ENCODE measurements around the gene LIMA1.
"Not testable (repeated sequence)": the region's sequence is repeated elsewhere in the genome, so short reads cannot be mapped to it uniquely, and the experiment has no call there.

The LIMA1 gene

DNA sequence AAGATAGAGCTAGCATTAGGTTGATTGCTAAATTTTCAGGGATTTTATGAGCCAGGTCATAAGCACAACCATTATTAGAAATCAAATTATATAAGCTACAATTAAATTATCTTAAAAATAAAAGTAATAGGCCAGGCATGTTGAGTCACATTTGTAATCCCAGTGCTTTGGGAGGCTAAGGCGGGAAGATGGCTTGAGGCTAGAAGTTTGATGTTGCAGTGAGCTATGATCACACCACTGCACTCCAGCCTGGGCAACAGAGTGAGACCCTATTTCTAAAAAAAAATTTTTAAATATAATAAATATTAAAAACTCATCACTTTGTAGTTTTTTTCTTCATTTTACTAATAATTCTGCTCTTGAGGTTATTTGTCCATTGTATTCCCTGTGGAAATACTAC lies 1.9 kb upstream of the LIMA1 start:
- DNase-seq (ENCODE audit: low read depth in 3 of 3): no peak

DNA sequence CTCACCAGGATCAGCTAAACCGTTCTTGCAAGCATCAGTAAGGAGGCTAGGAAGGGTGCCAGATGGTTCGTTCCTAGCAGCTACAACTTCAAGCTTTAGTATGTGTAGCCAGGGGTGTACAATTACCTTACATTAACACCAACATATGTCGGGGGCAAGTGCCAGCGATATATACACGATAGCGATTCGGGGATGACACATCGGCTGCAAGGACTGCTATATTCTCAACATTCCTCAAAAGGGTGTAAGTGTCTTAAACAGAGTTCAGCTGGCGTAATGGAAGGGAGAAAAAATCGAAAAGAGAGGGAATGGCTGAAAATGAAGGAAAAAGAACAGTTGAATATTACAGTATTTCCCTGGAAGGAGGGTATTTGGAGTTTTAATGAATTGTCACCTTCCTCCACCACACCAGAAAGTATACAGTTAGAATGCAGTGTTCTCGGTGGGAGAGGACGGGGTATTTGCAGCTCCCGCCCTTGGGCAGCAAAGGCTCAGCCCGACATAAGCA lies 545 bp downstream of the LIMA1 start:
- no peak for DNase-seq (ENCODE audit: low read depth in 3 of 3)

DNA sequence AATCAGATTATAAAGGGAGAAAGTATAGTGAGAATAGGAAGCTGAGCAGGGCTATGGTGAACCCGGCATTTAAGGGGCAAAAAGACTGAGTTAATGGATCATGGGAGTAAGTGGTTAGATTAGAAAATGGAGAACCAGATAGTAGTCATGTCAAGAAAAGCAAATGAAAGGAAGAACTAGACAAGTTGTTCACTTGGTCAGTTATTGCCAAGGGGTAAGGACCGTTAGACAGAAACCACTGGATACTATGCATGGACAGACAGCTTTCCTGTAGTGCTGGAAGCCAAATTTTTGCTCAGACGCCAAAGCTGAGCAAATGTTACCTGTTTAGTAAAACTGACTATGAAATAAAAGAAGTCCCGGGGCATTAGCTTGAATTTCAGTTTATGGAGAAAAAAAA lies 3.8 kb downstream of the LIMA1 start:
- DNase-seq (ENCODE audit: low read depth in 3 of 3): no peak

DNA sequence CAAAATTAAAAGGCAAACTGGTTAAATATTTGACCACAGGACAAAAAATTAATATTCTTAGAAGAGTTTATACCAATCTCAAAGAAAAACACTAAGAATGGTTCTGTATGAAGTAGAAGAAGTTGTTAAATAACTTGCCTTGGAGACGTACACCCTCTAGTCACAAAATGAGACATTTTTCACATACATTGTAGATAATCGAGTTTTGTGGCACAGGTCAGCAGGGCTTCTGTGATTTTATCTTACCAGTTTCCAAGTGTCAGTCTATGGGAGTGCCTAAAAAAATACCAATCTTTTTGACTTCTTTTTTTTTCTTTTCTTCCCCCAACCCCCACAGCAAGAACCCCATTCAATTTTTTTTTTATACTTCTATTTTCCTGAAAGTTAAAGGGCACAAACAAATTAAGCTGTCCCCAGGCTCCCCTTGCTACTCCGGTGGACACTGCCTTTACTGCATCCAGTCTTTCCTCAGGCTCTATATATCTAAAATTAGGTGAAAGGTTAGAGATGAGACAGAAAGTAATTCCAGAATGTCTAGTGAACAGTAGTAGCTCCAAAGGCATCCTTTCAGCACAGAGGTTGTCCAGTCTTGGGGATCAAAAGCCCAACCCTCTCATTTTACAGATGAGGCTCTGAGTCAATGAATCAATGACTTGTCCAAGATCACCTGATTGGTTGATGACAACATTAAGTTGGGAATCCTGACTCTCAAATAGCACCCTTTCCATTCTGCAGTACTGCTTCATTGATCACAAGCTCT lies 6.2 kb downstream of the LIMA1 start:
- no peak for DNase-seq (ENCODE audit: low read depth in 3 of 3)

DNA sequence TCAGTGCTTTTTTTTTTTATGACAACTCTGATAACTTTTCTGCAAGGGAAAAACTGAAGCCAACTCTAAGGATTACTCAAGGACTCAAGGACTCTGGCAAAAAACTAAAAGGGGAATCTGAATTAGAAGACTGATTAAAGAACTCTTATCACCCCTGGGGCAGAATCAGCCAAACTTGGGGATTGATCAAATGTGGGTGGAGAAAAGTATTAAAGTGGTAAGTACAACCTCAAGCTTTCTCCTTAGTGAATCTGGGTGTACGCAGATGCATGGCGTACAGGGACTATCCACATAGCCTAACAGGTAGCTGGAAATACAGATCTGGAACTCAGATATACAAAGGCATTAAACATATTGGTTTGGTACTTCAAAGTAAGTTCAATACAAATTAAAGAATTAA lies 7.3 kb downstream of the LIMA1 start:
- DNase-seq (ENCODE audit: low read depth in 3 of 3): no peak

DNA sequence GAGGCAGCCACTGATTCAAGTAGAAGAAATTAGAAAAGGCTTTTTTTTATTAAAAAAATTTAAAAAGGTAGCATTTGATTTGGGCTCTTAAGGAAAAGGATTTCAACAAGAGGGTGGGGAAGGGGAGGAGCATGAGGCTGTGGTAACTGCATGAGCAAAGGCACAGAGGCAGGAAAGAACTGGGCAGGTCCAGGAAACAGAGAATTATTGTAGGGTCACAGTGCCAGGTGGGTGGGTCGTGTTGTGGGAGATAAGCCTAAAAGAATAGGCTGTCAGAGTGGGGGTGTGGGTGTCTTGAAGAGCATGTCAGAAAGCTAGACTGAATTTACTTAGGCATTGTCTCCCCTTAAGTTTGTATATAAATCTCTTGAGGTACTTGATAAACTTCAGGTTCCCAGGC lies 7.8 kb downstream of the LIMA1 start:
- DNase-seq (ENCODE audit: low read depth in 3 of 3): no peak

DNA sequence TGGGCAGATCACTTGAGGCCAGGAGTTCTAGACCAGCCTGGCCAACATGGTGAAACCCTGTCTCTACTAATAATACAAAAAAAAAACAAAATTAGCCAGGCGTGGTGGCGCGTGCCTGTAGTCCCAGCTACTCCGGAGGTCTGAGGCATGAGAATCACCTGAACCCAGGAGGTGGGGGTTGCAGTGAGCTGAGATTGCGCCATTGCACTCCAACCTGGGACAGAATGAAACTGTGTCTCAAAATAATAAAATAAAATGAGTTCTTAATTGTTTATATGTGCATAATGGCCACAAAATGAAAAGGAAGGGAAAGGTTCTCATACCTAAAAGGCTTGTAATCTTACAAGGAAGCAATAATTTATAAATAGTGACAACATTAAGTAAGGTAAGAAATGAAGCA lies 8.2 kb downstream of the LIMA1 start:
- not testable (repeated sequence) for DNase-seq (ENCODE audit: low read depth in 3 of 3)

DNA sequence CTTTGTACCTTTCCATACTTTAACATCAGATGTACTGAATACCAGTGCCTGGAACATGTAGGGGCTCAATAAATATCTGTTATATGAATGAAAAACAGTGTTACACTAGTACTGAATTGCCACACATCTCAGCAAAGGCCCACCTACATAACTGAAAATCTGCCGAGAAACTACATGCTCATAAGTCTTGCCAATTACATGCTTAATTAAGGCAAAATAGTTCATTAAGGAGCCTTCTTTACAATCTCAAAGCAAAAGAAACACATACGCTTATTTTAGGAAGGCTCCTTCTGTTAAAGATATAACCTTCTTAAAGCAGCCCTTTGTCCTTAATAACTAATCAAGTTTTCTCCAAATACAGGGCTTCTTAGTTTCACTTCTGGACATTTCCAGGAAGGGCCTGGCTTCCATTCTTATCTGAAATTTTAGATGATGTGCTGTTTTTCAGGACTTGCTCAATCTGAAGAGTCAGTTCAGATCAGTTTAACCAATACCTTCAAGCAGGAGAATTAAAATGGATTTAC lies 11.5 kb downstream of the LIMA1 start:
- DNase-seq (ENCODE audit: low read depth in 3 of 3): no peak

DNA sequence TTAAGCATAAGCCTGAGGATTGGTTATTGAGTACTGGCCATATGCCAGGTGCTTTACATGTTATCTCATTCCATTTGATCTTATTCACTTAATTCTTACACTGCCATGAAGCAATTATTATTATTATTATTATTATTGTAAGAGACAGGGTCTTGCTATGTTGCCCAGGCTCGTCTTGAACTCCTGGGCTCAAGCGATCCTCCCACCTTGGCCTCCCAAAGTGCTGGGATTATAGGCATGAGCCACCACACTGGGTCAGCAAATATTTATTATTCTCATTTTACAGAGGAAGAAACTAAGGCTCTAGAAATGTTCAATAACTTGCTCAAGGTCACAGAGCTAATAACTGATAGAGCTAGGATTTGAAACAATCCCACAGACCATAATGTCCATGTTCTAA lies 14.8 kb downstream of the LIMA1 start:
- DNase-seq (ENCODE audit: low read depth in 3 of 3): no peak

DNA sequence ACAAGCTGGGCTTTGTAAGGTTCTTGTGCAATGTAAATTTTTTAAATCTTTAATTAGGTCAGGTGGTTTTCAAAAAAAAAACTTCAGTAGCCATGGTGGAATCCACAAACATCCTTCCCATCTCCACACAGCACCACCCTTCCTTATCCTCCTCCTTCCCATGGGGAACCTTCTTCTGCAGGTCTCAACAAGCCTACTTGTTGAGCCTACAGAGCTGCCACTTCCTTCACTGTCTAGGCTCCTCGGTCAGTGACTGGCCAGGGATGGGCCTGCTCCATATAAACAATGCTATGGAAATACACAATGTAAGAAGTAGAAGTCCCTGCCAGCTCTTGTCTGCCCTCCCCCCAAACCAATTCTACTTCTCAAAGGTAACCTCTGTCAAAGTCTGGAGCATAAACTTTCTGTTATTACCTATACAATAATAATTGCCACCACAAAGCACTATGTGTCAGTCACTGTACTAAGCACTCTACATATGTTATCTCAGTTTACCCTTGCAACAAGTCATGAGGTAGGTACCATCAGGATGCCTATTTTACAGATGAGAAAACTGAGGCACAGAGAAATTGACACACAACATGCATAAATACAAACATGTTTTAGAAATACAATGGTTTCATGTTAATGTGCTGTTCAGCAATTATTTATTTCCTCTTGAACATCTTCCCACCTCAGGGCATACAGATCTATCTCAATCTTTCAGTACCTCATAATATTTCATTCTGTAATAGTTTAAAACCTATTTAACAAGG lies 17.4 kb downstream of the LIMA1 start:
- DNase-seq (ENCODE audit: low read depth in 3 of 3): no peak

DNA sequence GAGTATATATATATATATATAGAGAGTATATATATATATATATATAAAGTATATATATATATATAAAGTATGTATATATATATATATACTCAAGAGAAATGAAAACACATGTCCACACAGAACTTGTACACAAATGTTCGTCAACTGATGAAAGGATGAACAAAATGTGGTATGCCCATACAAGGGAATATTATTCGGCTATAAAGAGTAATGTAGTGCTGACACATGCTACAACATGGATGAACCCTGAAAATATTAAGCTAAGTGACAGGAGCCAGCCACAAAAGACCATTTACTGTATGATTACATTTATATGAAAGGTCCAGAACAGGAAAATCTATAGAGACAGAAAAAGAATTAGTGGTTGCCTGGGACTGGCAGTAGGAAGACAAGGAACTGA lies 19.5 kb downstream of the LIMA1 start:
- no peak for DNase-seq (ENCODE audit: low read depth in 3 of 3)

DNA sequence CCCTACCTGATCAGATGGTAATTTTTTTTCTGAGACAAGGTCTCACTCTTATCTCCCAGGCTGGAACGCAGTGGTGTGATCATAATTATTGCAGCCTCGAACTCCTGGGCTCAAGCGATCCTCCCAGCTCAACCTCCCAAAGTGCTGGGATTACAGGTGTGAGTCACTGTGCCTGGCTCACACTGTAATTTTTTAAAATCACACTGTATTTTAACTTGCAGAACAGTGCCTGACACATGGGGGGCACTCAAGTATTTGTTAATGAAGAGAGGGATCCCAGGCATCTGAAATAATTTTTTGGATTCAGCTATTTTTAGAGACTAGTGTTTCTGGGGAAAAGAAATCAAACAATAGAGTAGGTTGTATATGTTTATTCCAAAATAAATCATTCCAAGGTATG lies 21.7 kb downstream of the LIMA1 start:
- no peak for DNase-seq (ENCODE audit: low read depth in 3 of 3)

DNA sequence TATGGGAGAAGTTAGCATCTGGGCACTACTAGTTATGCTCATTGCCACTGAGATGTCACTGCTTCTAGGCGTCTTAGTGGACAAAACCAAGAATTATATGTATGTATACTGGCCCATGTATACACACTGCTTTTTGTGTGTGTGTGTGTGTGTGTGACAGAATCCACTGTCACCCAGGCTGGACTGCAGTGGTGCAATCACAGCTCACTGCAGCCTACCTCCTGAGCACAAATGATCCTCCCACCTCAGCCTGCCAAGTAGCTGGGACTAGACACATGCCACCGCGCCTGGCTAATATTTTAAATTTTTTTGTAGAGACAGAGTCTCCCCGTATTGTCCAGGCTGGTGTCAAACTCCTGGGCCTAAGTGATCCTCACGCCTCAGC lies 25.2 kb downstream of the LIMA1 start:
- DNase-seq (ENCODE audit: low read depth in 3 of 3): no peak

DNA sequence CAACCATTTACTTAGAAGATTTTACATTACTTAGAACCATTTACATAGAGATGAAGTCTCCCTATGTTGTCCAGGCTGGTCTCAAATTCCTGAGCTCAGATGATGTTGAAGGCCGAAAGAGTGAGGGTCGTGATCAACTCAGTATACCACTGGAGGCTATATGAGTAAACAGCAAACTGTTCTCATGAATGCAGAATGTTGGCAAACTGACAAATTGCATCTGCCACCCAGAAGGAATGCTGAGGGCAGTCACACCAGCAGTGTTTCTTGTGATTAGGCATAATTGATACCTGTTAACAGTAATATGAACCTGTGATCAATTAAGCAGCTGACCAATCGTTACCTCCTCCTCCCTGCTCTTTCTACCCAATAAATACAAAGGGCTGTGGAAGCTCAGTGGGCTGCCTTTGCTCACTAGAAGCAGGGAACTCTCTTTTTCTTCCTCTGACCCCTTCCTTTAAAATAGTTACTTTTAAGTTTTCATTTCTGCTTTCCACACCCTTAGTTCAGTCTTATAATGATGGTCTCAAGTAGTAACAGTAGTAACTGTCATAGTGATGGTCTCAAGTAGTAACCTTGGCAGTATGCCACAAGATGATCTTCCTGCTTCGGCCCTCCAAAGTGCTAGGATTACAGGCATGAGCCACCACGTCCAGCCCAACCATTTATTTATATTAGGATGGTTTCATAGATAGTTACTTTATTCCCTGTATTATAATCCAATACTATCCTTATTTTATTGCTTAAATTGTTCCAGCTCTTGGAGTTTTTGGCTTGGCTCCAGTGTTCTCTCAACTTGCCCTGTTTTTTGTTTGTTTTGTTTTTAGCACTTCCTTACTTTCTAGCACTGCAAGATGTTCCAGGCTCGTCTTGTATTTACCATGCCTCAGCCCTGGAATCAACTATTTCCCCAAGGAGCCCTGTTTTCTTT lies 25.8 kb downstream of the LIMA1 start:
- DNase-seq (ENCODE audit: low read depth in 3 of 3): no peak

DNA sequence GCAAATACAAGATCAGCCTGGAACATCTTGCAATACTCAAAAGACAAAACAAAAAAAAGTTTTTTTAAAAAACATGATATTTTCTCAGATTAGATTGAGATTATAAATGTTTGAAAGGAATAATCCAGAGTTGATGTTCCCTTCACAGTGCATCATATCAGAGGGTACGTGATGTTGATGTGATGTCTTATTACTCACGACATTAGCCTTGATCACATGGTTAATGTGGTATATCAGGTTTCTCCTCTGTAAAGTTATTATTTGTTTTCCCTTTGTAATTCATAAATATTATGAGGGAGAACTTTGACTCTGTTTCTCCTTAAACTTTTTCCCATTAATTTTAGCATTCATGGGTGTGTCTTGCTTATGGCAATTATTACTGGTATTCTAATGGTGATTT lies 26.6 kb downstream of the LIMA1 start:
- DNase-seq (ENCODE audit: low read depth in 3 of 3): no peak

DNA sequence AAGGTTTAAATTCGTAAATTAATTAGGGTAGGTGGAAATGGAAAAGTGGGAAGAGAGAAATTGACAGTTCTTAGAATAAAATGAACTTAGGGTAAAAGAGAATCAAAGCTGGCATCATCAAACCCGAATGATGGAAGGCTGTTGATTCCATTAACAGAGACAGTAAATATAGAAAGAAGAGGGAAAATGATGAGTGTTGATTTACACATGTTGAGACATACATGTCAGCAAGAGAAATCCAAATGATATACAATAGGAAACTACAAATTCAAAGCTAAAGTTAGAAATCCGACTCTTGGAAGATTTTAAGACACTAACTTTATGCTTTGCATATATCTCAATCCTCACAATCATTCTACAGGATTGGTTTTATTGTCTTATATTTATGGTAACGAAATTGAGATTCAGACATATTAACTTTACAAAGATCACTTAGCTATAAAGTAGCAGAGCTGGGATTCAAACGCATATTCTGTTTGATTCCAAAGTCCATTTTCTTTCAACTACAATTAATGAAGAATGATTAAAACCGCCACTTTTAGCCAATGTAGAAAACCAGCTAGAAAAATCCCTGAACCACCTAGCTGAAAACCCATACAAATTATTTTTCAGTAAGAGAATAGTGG lies 30.2 kb downstream of the LIMA1 start:
- DNase-seq (ENCODE audit: low read depth in 3 of 3): no peak

DNA sequence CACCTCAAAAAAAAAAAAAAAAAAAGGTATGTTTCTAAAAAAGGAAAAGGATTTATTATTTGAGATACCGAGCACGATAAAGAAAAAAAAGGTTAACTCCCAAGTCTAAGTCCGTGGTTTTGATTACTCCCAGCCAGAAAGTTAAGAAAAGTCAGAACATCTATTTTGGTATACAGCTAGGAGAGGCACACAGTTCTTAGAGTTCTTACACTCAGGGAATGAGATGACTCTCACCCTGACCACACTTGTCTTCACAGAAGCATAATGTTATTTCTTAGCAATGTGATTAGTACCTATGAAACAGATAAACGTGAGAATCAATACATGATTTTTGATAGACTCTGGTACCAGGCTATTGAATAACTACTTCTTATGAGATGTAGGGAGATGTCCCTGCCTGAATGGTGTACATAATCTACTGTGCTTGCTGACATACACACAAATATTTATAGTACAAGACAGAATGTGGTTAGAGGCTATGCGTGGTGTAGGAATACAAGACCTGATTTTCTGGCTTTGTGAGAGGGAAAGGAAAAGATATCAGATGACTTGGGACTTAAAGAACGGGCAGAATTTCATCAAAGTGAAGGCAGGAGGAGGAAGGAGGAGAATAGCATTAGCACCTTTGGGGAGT lies 31.6 kb downstream of the LIMA1 start:
- DNase-seq (ENCODE audit: low read depth in 3 of 3): no peak

DNA sequence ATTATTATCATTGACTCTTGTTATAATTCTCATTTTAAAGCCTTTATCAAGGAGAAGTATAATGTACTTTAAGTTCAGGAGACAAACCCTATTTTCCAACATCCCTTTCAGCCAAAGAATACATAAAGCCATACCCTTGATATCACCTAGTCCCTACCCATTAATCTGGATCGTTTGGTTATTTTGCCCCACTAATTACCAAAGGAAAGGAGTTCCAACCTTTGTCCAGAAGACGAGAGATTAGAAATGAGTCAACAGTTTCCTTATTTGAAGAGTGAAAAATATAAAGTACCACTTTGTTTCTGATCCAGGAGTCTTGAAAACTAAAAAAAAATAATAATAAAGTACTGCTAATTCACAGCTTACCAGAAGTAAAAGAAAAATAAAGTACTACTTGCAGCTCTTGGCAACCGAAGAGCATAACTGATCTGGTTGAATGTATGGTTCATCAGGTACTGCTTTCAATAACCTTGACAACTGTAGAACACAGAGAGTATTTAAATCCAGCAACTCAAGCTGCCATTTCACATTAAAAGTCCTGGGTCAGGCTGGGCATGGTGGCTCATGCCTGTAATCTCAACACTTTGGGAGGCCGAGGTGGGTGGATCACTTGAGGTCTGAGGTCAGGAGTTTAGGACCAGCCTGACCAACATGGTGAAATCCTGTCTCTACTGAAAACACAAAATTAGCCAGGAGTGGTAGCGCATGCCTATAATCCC lies 33.7 kb downstream of the LIMA1 start:
- DNase-seq (ENCODE audit: low read depth in 3 of 3): no peak

DNA sequence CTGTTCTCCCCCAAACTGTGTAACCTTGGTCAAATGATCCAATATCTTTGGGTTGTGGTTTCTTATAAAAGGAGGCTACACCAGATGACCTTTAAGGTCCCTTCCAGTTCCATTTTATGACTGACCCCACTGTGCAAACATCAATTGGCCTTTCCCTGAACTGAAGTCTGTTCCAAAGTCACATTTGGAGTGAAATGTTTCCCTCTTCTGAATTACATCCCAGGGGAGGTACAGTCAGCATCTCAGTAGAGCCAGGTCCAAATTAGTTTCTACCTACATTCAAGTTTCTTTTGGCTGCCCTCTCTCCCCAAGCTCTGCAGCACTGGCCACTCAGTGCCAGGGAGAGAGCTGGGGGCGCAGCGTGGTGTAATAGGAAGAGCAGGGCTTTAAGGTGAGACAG lies 34.4 kb downstream of the LIMA1 start:
- DNase-seq (ENCODE audit: low read depth in 3 of 3): no peak

DNA sequence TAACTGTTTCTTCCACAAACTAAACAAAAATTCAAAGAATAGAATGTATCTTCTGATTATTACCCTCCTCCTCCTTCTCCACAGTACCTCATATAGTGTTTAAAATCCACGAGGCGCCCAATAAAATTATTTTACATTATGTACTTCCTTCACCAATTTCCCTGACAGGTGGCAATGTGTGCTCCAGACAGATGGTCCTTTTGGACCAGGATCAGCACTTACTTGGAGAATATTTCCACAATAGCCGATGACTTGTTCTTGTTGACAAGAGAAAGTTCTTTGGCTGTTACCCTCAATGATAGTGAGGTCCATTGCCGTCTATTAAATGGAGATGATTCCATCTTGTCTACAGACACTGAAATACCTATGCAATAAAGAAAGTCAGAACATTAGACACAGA lies 34.9 kb downstream of the LIMA1 start:
- no peak for DNase-seq (ENCODE audit: low read depth in 3 of 3)

Measured in stimulated activated CD4-positive, alpha-beta T cell treated with anti-CD3 and anti-CD28 coated beads, TNF-alpha, amount 100 ng/mL, for 4 hours (primary cell).